ENCODE measurements around the gene TERT.

DNA sequence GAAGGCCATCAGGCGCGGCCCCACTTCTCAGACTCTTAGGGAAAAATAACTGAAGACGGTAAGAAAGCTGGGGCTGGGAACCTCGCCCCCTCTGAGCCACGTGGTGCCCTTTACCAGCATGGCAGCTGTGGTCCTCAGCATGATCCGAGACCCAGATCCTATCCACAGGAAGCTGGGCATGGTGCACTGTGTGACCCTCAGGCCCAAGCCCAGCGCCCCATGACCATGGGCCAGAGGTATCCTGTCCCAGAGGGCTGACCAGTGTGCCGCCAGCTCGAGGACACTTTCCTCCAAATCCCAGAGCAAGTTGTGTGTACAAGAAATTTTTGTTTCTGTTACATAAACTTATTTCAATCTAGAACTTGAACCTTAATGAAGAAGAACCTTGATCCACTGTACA, 28.1 kb downstream of the TERT start:
- TF ChIP-seq, protein P1, sequence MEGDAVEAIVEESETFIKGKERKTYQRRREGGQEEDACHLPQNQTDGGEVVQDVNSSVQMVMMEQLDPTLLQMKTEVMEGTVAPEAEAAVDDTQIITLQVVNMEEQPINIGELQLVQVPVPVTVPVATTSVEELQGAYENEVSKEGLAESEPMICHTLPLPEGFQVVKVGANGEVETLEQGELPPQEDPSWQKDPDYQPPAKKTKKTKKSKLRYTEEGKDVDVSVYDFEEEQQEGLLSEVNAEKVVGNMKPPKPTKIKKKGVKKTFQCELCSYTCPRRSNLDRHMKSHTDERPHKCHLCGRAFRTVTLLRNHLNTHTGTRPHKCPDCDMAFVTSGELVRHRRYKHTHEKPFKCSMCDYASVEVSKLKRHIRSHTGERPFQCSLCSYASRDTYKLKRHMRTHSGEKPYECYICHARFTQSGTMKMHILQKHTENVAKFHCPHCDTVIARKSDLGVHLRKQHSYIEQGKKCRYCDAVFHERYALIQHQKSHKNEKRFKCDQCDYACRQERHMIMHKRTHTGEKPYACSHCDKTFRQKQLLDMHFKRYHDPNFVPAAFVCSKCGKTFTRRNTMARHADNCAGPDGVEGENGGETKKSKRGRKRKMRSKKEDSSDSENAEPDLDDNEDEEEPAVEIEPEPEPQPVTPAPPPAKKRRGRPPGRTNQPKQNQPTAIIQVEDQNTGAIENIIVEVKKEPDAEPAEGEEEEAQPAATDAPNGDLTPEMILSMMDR (conservative IDR thresholded peaks at IDR 0.05; ENCODE audit: low read length) = no peak
- TF ChIP-seq EZH2phosphoT487 (IDR thresholded peaks at IDR 0.05; ENCODE audit: borderline replicate concordance) = no peak
